MCF 10A (cell line): ENCODE results near the gene CDH26. TPM values are rescaled to one million over a fixed set of nuclear protein-coding genes. Genes with fewer than 3 reads are reported as not detected.

Experiments used
- Bru-seq: library from RNA; stranded (reverse); fragments of 400-500 nt; gene quantifications from one replicate; lab custom pipeline; 2021; lab: Mats Ljungman, UMichigan
- BruChase-seq, 2 experiments: library from RNA; stranded (reverse); fragments of 400-500 nt; gene quantifications; one replicate each; lab custom pipeline; 2021; lab: Mats Ljungman, UMichigan
- BruUV-seq: library from RNA; stranded (reverse); fragments of 400-500 nt; replicated peaks from 2 replicates; lab custom pipeline; 2021; lab: Mats Ljungman, UMichigan
- CTCF ChIA-PET: fragments of 300-600 bp; sonication (Branson Sonifier 250); formaldehyde crosslinking; extraction: SDS; loops from one replicate; lab custom pipeline; 2021; ENCODE audit warnings: antibody characterized with exemption, inconsistent platforms; lab: Yijun Ruan, JAX
- POLR2A ChIA-PET: fragments of 300-600, 350-650 bp; sonication (Branson Sonifier 250); formaldehyde crosslinking; extraction: SDS; loops from one replicate; lab custom pipeline; 2020; ENCODE audit warnings: antibody characterized with exemption, inconsistent platforms; lab: Yijun Ruan, JAX
- DNase-seq: peaks from one replicate; pipeline ENCODE4 v3.0.0-alpha.2; 2018; ENCODE audit not compliant: unreplicated experiment
- H3K27ac Mint-ChIP-seq: one replicate; pipeline ENCODE4 v1.8.0; 2022; ENCODE audit warnings: mild to moderate bottlenecking, low read depth, mixed read lengths; ENCODE audit not compliant: unreplicated experiment
- H3K27me3 Mint-ChIP-seq: one replicate; pipeline ENCODE4 v1.8.0; 2022; ENCODE audit warnings: mixed read lengths; ENCODE audit not compliant: insufficient read depth, unreplicated experiment
- H3K36me3 Mint-ChIP-seq: one replicate; pipeline ENCODE4 v1.8.0; 2022; ENCODE audit warnings: mild to moderate bottlenecking, moderate library complexity, mixed read lengths; ENCODE audit not compliant: insufficient read depth, unreplicated experiment
- H3K4me1 Mint-ChIP-seq: one replicate; pipeline ENCODE4 v1.8.0; 2022; ENCODE audit warnings: mixed read lengths; ENCODE audit not compliant: insufficient read depth, unreplicated experiment
- H3K4me3 Mint-ChIP-seq: one replicate; pipeline ENCODE4 v1.8.0; 2022; ENCODE audit warnings: mild to moderate bottlenecking, moderate library complexity, mixed read lengths; ENCODE audit not compliant: unreplicated experiment
- H3K9me3 Mint-ChIP-seq: one replicate; pipeline ENCODE4 v1.8.0; 2022; ENCODE audit warnings: mixed read lengths; ENCODE audit not compliant: unreplicated experiment
- CTCF ChIP-seq: fragments of 200-600 bp; IDR thresholded peaks from one replicate; pipeline ENCODE4 v1.8.0; 2022; ENCODE audit warnings: antibody characterized with exemption, mild to moderate bottlenecking; ENCODE audit not compliant: unreplicated experiment
- intact Hi-C: fragments of 100-400 bp; cut with micrococcal nuclease; formaldehyde crosslinking; loops from 2 replicates; pipeline ENCODE4 v1.14.1; 2022
- long read RNA-seq: library from polyadenylated mRNA; stranded (forward); transcript quantifications from one replicate; pipeline ENCODE4 v2.0.0, GENCODE V29; 2022
- total RNA-seq: library from RNA; stranded (reverse); gene quantifications from 2 replicates; pipeline ENCODE4 v1.2.3, GENCODE V29; 2022

CDH26 gene
- total RNA-seq (0.12 and 0.71 TPM in 2 replicates), Bru-seq, nascent RNA (percentile 27 among the genes with signal in this experiment), BruChase-seq, experiment 1, labeled RNA remaining after a 6-hour chase (percentile 30 among the genes with signal in this experiment), BruChase-seq, experiment 2, labeled RNA remaining after a 2-hour chase (percentile 37 among the genes with signal in this experiment)
- long read RNA-seq = 0 reads

- CTCF ChIA-PET = interaction anchor here (0.7 to 22.6 kb wide), 7 partner anchors 8 to 387 kb away, joined by 3 to 360 read pairs (median 3); no protein-coding TSS in a partner anchor
- POLR2A ChIA-PET = interaction anchor here (1.0 to 1.2 kb wide), 2 partner anchors 12 to 16 kb away, joined by 3 to 5 read pairs; no protein-coding TSS in a partner anchor
- H3K27ac Mint-ChIP-seq = no peak within 1 kb of the TSS
Observed at GRCh38 chr20:59958123-59958522, at the start of gene CDH26. CDH26 (plus strand) TSS chr20:59958423; CDS start chr20:59958727, 304 bp downstream.

GRCh38 chr20:59908855-59909254 lies 49.4 kb upstream of the CDH26 start:
- BruUV-seq = no TSS peak
- no peak overlapping the region for H3K4me3 Mint-ChIP-seq
- no peaks in the 10 kb centered on the region for H3K9me3 Mint-ChIP-seq
- H3K36me3 Mint-ChIP-seq = no peaks in the 10 kb centered on the region
- no peak overlapping the region for H3K27ac Mint-ChIP-seq
- no peak for TF ChIP-seq CTCF
- intact Hi-C loops = no loop called here
- ChIA-PET POLR2A (no interaction called here), CTCF (interaction anchor here (0.6 kb wide), 1 partner anchor 385 kb away, joined by 4 read pairs; no protein-coding TSS in a partner anchor)
- H3K27me3 Mint-ChIP-seq = peaks cover 10% of the 10 kb centered on the region
- no peak for DNase-seq
- no peaks in the 10 kb centered on the region for H3K4me1 Mint-ChIP-seq

More at GRCh38 chr20:59958123-59958522, at the start of gene CDH26:
- no peak for TF ChIP-seq CTCF
- no TSS peak for BruUV-seq
- intact Hi-C loops = no loop called here
- Mint-ChIP-seq H3K27me3 (no peaks in the 10 kb centered on the region), H3K36me3 (no peaks in the 10 kb centered on the region), H3K4me1 (peaks cover 12% of the 10 kb centered on the region), H3K4me3 (no peak within 1 kb of the TSS), H3K9me3 (no peaks in the 10 kb centered on the region)
- no peak for DNase-seq

GRCh38 chr20:59911041-59911440 lies 47.2 kb upstream of the CDH26 start:
- intact Hi-C loops = no loop called here
- H3K9me3 Mint-ChIP-seq = no peaks in the 10 kb centered on the region
- peaks cover 10% of the 10 kb centered on the region for H3K27me3 Mint-ChIP-seq
- no peak overlapping the region for H3K27ac Mint-ChIP-seq
- no peak overlapping the region for H3K4me3 Mint-ChIP-seq
- H3K4me1 Mint-ChIP-seq = no peaks in the 10 kb centered on the region
- DNase-seq = no peak
- no peak for TF ChIP-seq CTCF
- CTCF ChIA-PET = interaction anchor here (0.6 to 1.7 kb wide), 4 partner anchors 23 to 922 kb away, joined by 3 to 10 read pairs (median 4); no protein-coding TSS in a partner anchor
- no TSS peak for BruUV-seq
- no peaks in the 10 kb centered on the region for H3K36me3 Mint-ChIP-seq
- POLR2A ChIA-PET = interaction anchor here (0.6 to 2.1 kb wide), 2 partner anchors 29 to 294 kb away, joined by 3 to 11 read pairs; partner anchors contain the start of genes FAM217B and PPP1R3D

GRCh38 chr20:59912609-59913008 lies 45.6 kb upstream of the CDH26 start:
- no peaks in the 10 kb centered on the region for H3K36me3 Mint-ChIP-seq
- ChIA-PET POLR2A (interaction anchor here (2.1 kb wide), 1 partner anchor 28 kb away, joined by 11 read pairs; the partner anchor contains the start of genes FAM217B and PPP1R3D), CTCF (interaction anchor here (0.7 to 1.7 kb wide), 3 partner anchors 22 to 1679 kb away, joined by 3 to 10 read pairs (median 3); no protein-coding TSS in a partner anchor)
- H3K27ac Mint-ChIP-seq = no peak overlapping the region
- intact Hi-C loops = no loop called here
- TF ChIP-seq CTCF = no peak
- H3K4me1 Mint-ChIP-seq = no peaks in the 10 kb centered on the region
- DNase-seq = no peak
- no TSS peak for BruUV-seq
- H3K27me3 Mint-ChIP-seq = peaks cover 10% of the 10 kb centered on the region
- H3K4me3 Mint-ChIP-seq = no peak overlapping the region
- H3K9me3 Mint-ChIP-seq = no peaks in the 10 kb centered on the region
